SK-N-SH (cell line): ENCODE measurements around the gene NLGN1.

ENCODE experiments used
- CTCF ChIP-seq: fragments of 200-600 bp; sonication (generic); IDR thresholded peaks from 2 replicates; pipeline ENCODE4 v1.6.1; 2017; ENCODE audit warnings: antibody characterized with exemption, mild to moderate bottlenecking, moderate library complexity
- EP300 ChIP-seq, 2 experiments: IDR thresholded peaks; 2 replicates each; pipeline versions ENCODE4 v1.4.0 to v1.6.1; 2012; ENCODE audit warnings: borderline replicate concordance in 1 of 2, low read depth in 1 of 2, low read length in 1 of 2
- EZH2phosphoT487 ChIP-seq: fragments of 200-600 bp; sonication (generic); IDR thresholded peaks from 2 replicates; pipeline ENCODE4 v1.6.1; 2017; ENCODE audit warnings: low read depth, mixed run types, mild to moderate bottlenecking, antibody characterized with exemption, moderate library complexity, borderline replicate concordance
- FOXM1 ChIP-seq: IDR thresholded peaks from 2 replicates; pipeline ENCODE4 v1.4.0; 2012; ENCODE audit warnings: low read depth, mild to moderate bottlenecking
- MAX ChIP-seq: IDR thresholded peaks from 2 replicates; pipeline ENCODE4 v1.4.0; 2012; ENCODE audit warnings: low read depth
- MXI1 ChIP-seq: IDR thresholded peaks from 2 replicates; pipeline ENCODE4 v1.6.1; 2012; ENCODE audit warnings: mild to moderate bottlenecking, low read depth, low read length, improper control_type of control experiment
- NFIC ChIP-seq: IDR thresholded peaks from 2 replicates; pipeline ENCODE4 v1.4.0; 2012; ENCODE audit warnings: borderline replicate concordance
- NRF1 ChIP-seq: IDR thresholded peaks from 2 replicates; pipeline ENCODE4 v1.6.1; 2012; ENCODE audit warnings: low read depth, mild to moderate bottlenecking, low read length
- POLR2AphosphoS5 ChIP-seq: IDR thresholded peaks from 2 replicates; pipeline ENCODE4 v1.6.1; 2012; ENCODE audit warnings: low read depth, low read length
- SMC3 ChIP-seq: IDR thresholded peaks from 2 replicates; pipeline ENCODE4 v1.6.1; 2012; ENCODE audit warnings: low read depth, low read length, improper control_type of control experiment
- YY1 ChIP-seq: IDR thresholded peaks from 2 replicates; pipeline ENCODE4 v1.4.0; 2012; ENCODE audit warnings: low read depth, mild to moderate bottlenecking

- TF ChIP-seq CTCF: no peak
- no peak for TF ChIP-seq EP300 (IDR thresholded peaks at IDR 0.05; ENCODE audit: borderline replicate concordance in 1 of 2, low read depth in 1 of 2, low read length in 1 of 2)
- no peak for TF ChIP-seq POLR2AphosphoS5
- no peak for TF ChIP-seq YY1
- no peak for TF ChIP-seq SMC3
- no peak for TF ChIP-seq MAX
- TF ChIP-seq NRF1: no peak
- no peak for TF ChIP-seq EZH2phosphoT487
- TF ChIP-seq NFIC: no peak
- TF ChIP-seq MXI1: no peak
- no peak for TF ChIP-seq FOXM1
Measured at GRCh38 chr3:173841334-173841733, 443.8 kb downstream of the NLGN1 start.
